Spinal cord (tissue), 10 donors: ENCODE results near the gene SPAG6. TPM values are rescaled to one million over a fixed set of nuclear protein-coding genes. Genes with fewer than 3 reads are reported as not detected.
"Not testable (repeated sequence)": the region's sequence is repeated elsewhere in the genome, so short reads cannot be mapped to it uniquely, and the experiment has no call there.

Experiments
- DNase-seq, 6 donors: peaks; one replicate each; pipeline versions ENCODE4 v3.0.0 to v3.0.0-alpha.2; 2013 to 2015; ENCODE audit warnings: low spot score in 6 of 6, low read depth in 4 of 6
- H3K27ac ChIP-seq: one replicate; pipeline ENCODE4 v1.5.1; 2013; ENCODE audit warnings: low read depth, low read length, control low read depth
- H3K27me3 ChIP-seq: one replicate; pipeline ENCODE4 v1.6.1; 2013; ENCODE audit warnings: low read length; ENCODE audit not compliant: control insufficient read depth, insufficient read depth
- H3K36me3 ChIP-seq: one replicate; pipeline ENCODE4 v1.6.1; 2013; ENCODE audit warnings: low read length; ENCODE audit not compliant: control insufficient read depth, insufficient read depth
- H3K4me1 ChIP-seq: one replicate; pipeline ENCODE4 v1.6.1; 2013; ENCODE audit warnings: low read length; ENCODE audit not compliant: control insufficient read depth, insufficient read depth
- H3K4me3 ChIP-seq: one replicate; pipeline ENCODE4 v1.5.1; 2013; ENCODE audit warnings: low read depth, low read length, control low read depth
- H3K9me3 ChIP-seq: one replicate; pipeline ENCODE4 v1.6.1; 2013; ENCODE audit warnings: low read length; ENCODE audit not compliant: control insufficient read depth, insufficient read depth
- WGBS: methylation state at CpG from one replicate; pipeline ENCODE4 v1.1.5; 2013; ENCODE audit warnings: missing lambda C conversion rate; ENCODE audit not compliant: insufficient coverage; 5-methylcytosine and 5-hydroxymethylcytosine counted together
- polyA plus RNA-seq, 2 donors: library from polyadenylated mRNA; unstranded; fragments of 120-200 nt; gene quantifications; one replicate each; pipeline ENCODE4 v1.2.1, GENCODE V29; 2013; ENCODE audit not compliant: insufficient read length in 2 of 2
- total RNA-seq, 2 donors: library from RNA; depleted of rRNA in 1 of 2; stranded (reverse); fragments of 120-200 nt in 1 of 2; fragments of >200 nt in 1 of 2; gene quantifications; one replicate each; pipeline versions ENCODE4 v1.2.3 to v1.2.4, GENCODE V29; 2013 to 2014
- donor health status: healthy.

The SPAG6 gene
- total and polyA plus RNA-seq, 4 donors, result 4.5 to 19.4 (median 11.5) TPM

DNA sequence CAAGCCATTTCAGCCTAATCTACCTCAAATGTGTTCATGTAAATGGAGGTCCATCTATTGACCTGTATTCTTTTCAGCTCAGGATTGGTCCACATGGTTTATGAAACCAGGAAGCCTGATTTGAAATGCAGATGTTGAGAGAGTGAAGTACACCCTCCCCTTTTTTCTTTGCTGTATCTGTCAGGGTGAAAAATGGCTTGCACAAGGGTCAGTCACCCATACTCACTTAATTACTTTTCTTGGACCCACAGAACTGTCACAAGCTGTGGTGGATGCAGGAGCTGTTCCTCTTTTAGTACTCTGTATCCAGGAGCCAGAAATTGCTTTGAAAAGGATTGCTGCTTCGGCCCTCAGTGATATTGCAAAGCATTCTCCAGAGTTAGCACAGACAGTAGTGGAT lies 41.2 kb downstream of the SPAG6 start:
- Histone ChIP-seq H3K27ac (no peak overlapping the region), H3K27me3 (no peaks in the 10 kb centered on the region), H3K36me3 (no peaks in the 10 kb centered on the region), H3K9me3 (no peaks in the 10 kb centered on the region), H3K4me1 (no peaks in the 10 kb centered on the region), H3K4me3 (no peak overlapping the region)
- WGBS, result 33% methylated on average over 1 of the region's 1 CpG
- DNase-seq, result peak in 4 of 6 donors; percentile 2 to 56 (median 28)

- no peaks in the 10 kb centered on the region for H3K4me1 ChIP-seq
- H3K9me3 ChIP-seq, result no peaks in the 10 kb centered on the region
- no peak for DNase-seq
- WGBS, result no CpG with 5 or more reads among the region's 6 CpGs
- no peaks in the 10 kb centered on the region for H3K36me3 ChIP-seq
- no peak overlapping the region for H3K4me3 ChIP-seq
- no peaks in the 10 kb centered on the region for H3K27me3 ChIP-seq
- no peak overlapping the region for H3K27ac ChIP-seq
Measured at GRCh38 chr10:22389856-22390589, 44.7 kb downstream of the SPAG6 start.

GRCh38 chr10:22391600-22391999 lies 46.3 kb downstream of the SPAG6 start:
- H3K36me3 ChIP-seq, result no peaks in the 10 kb centered on the region
- no peak for DNase-seq
- H3K4me3 ChIP-seq, result no peak overlapping the region
- WGBS, result 88% methylated on average over 4 of the region's 5 CpGs
- H3K9me3 ChIP-seq, result no peaks in the 10 kb centered on the region
- no peaks in the 10 kb centered on the region for H3K4me1 ChIP-seq
- H3K27ac ChIP-seq, result no peak overlapping the region
- no peaks in the 10 kb centered on the region for H3K27me3 ChIP-seq

- H3K27ac ChIP-seq, H3K27me3 ChIP-seq, H3K4me3 ChIP-seq, H3K4me1 ChIP-seq, H3K36me3 ChIP-seq, DNase-seq, H3K9me3 ChIP-seq: not testable (repeated sequence)
- 100% methylated on average over 1 of the region's 2 CpGs for WGBS
Measured at GRCh38 chr10:22396195-22396594, 50.9 kb downstream of the SPAG6 start.

DNA sequence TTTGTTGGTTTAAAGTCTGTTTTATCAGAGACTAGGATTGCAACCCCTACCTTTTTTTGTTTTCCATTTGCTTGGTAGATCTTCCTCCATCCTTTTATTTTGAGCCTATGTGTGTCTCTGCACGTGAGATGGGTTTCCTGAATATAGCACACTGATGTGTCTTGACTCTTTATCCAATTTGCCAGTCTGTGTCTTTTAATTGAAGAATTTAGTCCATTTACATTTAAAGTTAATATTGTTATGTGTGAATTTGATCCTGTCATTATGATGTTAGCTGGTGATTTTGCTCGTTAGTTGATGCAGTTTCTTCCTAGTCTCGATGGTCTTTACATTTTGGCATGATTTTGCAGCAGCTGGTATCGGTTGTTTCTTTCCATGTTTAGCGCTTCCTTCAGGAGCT lies 61.6 kb downstream of the SPAG6 start:
- not testable (repeated sequence) for H3K9me3 ChIP-seq, H3K36me3 ChIP-seq
- no CpG with 5 or more reads among the region's 5 CpGs for WGBS

GRCh38 chr10:22410394-22410793 lies 65.1 kb downstream of the SPAG6 start:
- Histone ChIP-seq H3K4me1 (no peaks in the 10 kb centered on the region), H3K27ac (no peak overlapping the region), H3K9me3 (peaks cover 1% of the 10 kb centered on the region), H3K4me3 (no peak overlapping the region), H3K27me3 (no peaks in the 10 kb centered on the region), H3K36me3 (no peaks in the 10 kb centered on the region)
- 36% methylated on average over 1 of the region's 1 CpG for WGBS
- no peak for DNase-seq

More for the DNA sequence above, 61.6 kb downstream of the SPAG6 start:
- not testable (repeated sequence) for H3K27me3 ChIP-seq, H3K27ac ChIP-seq, H3K4me3 ChIP-seq, H3K4me1 ChIP-seq, DNase-seq

DNA sequence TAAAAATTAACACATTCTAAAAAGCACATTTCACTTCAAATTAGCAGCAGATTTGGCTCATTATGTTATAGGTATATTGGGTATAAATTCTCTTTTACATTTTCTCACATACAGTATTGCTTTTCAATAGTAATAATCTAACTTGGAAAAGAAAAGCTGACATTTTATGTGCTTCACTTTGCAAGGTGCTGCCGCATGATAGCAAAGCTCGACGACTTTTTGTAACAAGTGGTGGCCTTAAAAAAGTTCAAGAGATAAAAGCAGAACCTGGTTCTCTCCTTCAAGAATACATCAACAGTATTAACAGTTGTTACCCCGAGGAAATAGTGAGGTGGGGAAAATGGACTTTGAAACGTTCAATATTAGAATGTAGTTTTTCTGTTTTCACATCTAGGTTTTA lies 65.5 kb downstream of the SPAG6 start:
- Histone ChIP-seq H3K4me1 (no peaks in the 10 kb centered on the region), H3K27me3 (no peaks in the 10 kb centered on the region), H3K4me3 (no peak overlapping the region), H3K36me3 (no peaks in the 10 kb centered on the region), H3K9me3 (peaks cover 1% of the 10 kb centered on the region), H3K27ac (no peak overlapping the region)
- no peak for DNase-seq
- WGBS, result no CpG with 5 or more reads among the region's 5 CpGs

DNA sequence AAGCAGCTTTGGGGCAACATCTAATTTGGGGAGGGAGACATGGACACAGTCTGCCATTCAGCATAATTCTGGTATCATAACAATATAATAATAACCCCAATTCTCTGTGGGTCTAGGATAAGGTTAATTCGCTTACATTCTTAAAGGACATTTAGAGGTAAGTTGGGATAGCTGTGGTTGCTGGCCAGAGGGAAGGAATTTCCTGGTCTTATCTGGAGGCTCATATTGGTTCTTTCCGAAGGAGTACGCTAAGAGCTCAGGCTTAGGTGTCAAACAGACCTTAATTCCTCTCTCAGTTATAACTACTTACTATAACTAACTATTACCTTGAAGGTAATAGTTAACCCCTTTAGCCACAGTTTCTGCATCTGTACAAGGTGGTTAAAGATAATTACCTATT lies 68.8 kb downstream of the SPAG6 start:
- DNase-seq, result no peak
- Histone ChIP-seq H3K27me3 (no peaks in the 10 kb centered on the region), H3K36me3 (no peaks in the 10 kb centered on the region), H3K4me3 (no peak overlapping the region), H3K9me3 (no peaks in the 10 kb centered on the region), H3K27ac (no peak overlapping the region), H3K4me1 (no peaks in the 10 kb centered on the region)
- no CpG with 5 or more reads among the region's 3 CpGs for WGBS

DNA sequence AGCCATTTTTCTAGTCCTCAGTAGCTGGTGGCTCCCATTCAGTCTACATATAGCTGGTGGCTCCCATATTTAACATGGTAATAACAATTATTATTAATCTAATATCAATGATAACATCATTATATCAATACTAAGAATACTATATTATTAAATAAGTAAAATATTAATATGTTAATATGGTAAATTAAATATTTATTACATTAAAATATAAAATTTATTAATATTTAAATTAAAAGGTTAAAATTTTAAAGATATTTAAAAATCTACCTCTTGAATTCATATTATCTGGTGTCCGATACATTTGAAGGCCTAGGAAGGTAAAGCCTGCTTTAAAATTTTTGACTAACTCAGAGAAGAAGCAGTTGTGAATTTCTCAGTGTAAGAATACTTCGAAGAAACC lies 69.8 kb downstream of the SPAG6 start:
- Histone ChIP-seq H3K4me1 (no peaks in the 10 kb centered on the region), H3K36me3 (no peaks in the 10 kb centered on the region), H3K4me3 (no peak overlapping the region), H3K27me3 (no peaks in the 10 kb centered on the region), H3K9me3 (no peaks in the 10 kb centered on the region), H3K27ac (no peak overlapping the region)
- DNase-seq, result no peak
- WGBS, result no CpG with 5 or more reads among the region's 2 CpGs

DNA sequence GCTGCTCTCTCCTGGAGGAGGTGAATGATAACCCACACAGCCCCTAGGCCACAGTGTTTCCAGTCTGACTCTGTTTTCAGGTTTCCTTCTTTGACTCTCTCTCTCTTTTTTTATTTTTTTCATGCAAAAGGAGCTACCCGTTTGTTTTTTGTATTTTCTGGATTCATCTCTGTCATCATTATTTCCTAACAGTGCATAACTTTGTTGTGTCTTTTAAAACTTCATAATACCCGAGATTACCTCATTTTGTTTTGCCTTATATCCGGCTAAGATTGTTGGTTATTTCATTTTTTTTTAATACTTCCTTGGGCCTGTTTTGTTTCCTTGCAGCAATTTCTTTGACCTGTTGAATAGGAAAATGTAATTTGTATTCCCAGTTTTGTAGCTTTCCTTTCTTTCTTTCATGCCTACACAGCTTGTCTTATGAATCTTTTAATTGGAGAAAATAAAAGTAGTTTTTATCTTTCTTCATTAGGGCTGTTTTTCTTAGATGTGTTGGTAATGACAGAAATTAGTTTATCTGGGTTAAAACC lies 72.5 kb downstream of the SPAG6 start:
- no peak overlapping the region for H3K27ac ChIP-seq
- H3K9me3 ChIP-seq, result no peaks in the 10 kb centered on the region
- no peaks in the 10 kb centered on the region for H3K27me3 ChIP-seq
- WGBS, result 0% methylated on average over 1 of the region's 3 CpGs
- DNase-seq, result no peak
- H3K4me1 ChIP-seq, result no peaks in the 10 kb centered on the region
- H3K36me3 ChIP-seq, result no peaks in the 10 kb centered on the region
- H3K4me3 ChIP-seq, result no peak overlapping the region
